Measurements from ENCODE around the gene HS6ST3.

- TF ChIP-seq CTCF (IDR thresholded peaks at IDR 0.05; ENCODE audit: extremely low read depth in 1 of 2, insufficient read depth in 1 of 2, low read depth in 1 of 2, low read length in 2 of 2), result no peak
- TF ChIP-seq POLR2A (IDR thresholded peaks at IDR 0.05; ENCODE audit: low read depth, low read length), result no peak
- TF ChIP-seq EZH2 (IDR thresholded peaks at IDR 0.05; ENCODE audit: borderline replicate concordance, low read depth, low read length, severe bottlenecking), result no peak
- no peak for TF ChIP-seq POLR2AphosphoS5 (IDR thresholded peaks at IDR 0.05; ENCODE audit: insufficient read depth, low read depth, low read length)
These were observed 463.9 kb downstream of the HS6ST3 start for GRCh38 chr13:96553796-96554195.

Data from endothelial cell of umbilical vein (primary cell).